Naive thymus-derived CD8-positive, alpha-beta T cell (primary cell): Measurements from ENCODE around the gene NENF. TPM values are rescaled to one million over a fixed set of nuclear protein-coding genes. Genes with fewer than 3 reads are reported as not detected.

ENCODE experiments used
- ATAC-seq, 2 donors: fragments of 150-1000 bp; cut with Tn5 transposase in 1 of 2; sonication (Bioruptor Pico), chemical (Tn5 transposase) in 1 of 2; 1 replicate in 1 of 2; 2 replicates in 1 of 2; pipeline ENCODE4 v1.10.0; 2021; ENCODE audit warnings: mild to moderate bottlenecking in 2 of 2, moderate library complexity in 2 of 2
- POLR2A ChIA-PET: fragments of 350-600 bp; sonication (Branson Sonifier 250); formaldehyde crosslinking; loops from one replicate; lab custom pipeline; 2021; ENCODE audit warnings: antibody characterized with exemption; lab: Charles Lee
- DNase-seq, 10 donors: peaks; one replicate each; pipeline versions ENCODE4 v3.0.0 to v3.0.0-alpha.2; 2020 to 2022
- H3K27ac Mint-ChIP-seq, 10 donors: one replicate each; pipeline ENCODE4 v1.8.0; 2020 to 2022; ENCODE audit warnings: mild to moderate bottlenecking in 10 of 10, mixed read lengths in 10 of 10, moderate library complexity in 4 of 10, inconsistent platforms in 1 of 10
- H3K27me3 Mint-ChIP-seq, 5 donors: one replicate each; pipeline ENCODE4 v1.8.0; 2021 to 2022; ENCODE audit warnings: mixed read lengths in 5 of 5
- H3K36me3 Mint-ChIP-seq, 3 donors: one replicate each; pipeline ENCODE4 v1.8.0; 2020 to 2022; ENCODE audit warnings: mixed read lengths in 3 of 3, mild to moderate bottlenecking in 2 of 3, inconsistent platforms in 1 of 3
- H3K4me1 Mint-ChIP-seq, 4 donors: one replicate each; pipeline ENCODE4 v1.8.0; 2021 to 2022; ENCODE audit warnings: mixed read lengths in 4 of 4
- H3K4me3 Mint-ChIP-seq, 10 donors: one replicate each; pipeline ENCODE4 v1.8.0; 2020 to 2022; ENCODE audit warnings: mild to moderate bottlenecking in 10 of 10, mixed read lengths in 10 of 10, moderate library complexity in 6 of 10, inconsistent platforms in 1 of 10
- H3K9me3 Mint-ChIP-seq, 9 donors: one replicate each; pipeline ENCODE4 v1.8.0; 2020 to 2022; ENCODE audit warnings: mixed read lengths in 9 of 9, mild to moderate bottlenecking in 3 of 9, inconsistent platforms in 1 of 9, moderate library complexity in 1 of 9
- polyA plus RNA-seq, 3 donors: library from polyadenylated mRNA; unstranded; fragments of 300-500 nt; fragmentation: Illumina TruSeq; gene quantifications; one replicate each; pipeline ENCODE4 v1.2.3, GENCODE V29; 2021
- total RNA-seq, 8 experiments: library from RNA in 2 of 8; stranded (reverse) in 2 of 8; gene quantifications; one replicate each; pipeline ENCODE4 v1.2.3 and lab custom pipeline; 2021 to 2026

Gene NENF
- total and polyA plus RNA-seq, 5 experiments from 2014 or later, result 21.5 to 68.0 (median 35.9) TPM

GRCh38 chr1:212412374-212412773 lies 20.3 kb upstream of the NENF start:
- POLR2A ChIA-PET, result no interaction called here
- ATAC-seq (no peak), DNase-seq (no peak)
- H3K36me3 Mint-ChIP-seq, result peaks cover 10 to 43% (median 23%) of the 10 kb centered on the region in 3 donors
- H3K27ac Mint-ChIP-seq, result no peak overlapping the region
- no peaks in the 10 kb centered on the region for H3K27me3 Mint-ChIP-seq
- peaks cover 30 to 51% (median 48%) of the 10 kb centered on the region in 4 donors for H3K4me1 Mint-ChIP-seq
- no peaks in the 10 kb centered on the region for H3K9me3 Mint-ChIP-seq
- peak overlapping the region in 6 of 10 donors; percentile 41 to 100 (median 96) for H3K4me3 Mint-ChIP-seq

DNA sequence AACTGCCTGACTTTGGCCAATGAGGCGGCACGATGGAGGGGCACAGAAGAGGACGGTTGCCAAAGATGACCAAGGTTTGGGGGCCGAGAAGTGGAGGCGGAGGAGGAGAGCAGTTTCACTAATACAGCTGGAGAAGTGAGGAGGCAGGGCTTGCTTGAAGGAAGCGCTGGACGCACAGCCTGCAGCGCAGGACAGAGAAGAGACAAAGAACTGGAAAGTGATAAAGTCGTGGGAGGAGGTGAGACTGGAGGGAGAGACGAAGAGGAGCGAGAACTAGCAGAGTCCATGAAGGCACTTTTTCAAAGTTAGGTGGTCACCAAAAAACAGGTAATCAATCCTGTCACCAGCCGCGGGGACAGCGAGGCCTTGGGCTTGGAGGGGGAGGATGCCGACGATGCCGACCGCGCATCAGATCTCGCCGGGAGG lies 18.8 kb upstream of the NENF start:
- peak overlapping the region; percentile 68 to 96 (median 88) for H3K27ac Mint-ChIP-seq
- ATAC-seq (no peak), DNase-seq (no peak)
- peaks cover 31 to 51% (median 48%) of the 10 kb centered on the region in 4 donors for H3K4me1 Mint-ChIP-seq
- H3K4me3 Mint-ChIP-seq, result peak overlapping the region; percentile 83 to 100 (median 98)
- POLR2A ChIA-PET, result interaction anchor here (1.2 to 1.3 kb wide), 2 partner anchors 43 to 128 kb away, joined by 3 to 12 read pairs; partner anchors contain the start of gene PPP2R5A
- no peaks in the 10 kb centered on the region for H3K9me3 Mint-ChIP-seq
- H3K27me3 Mint-ChIP-seq, result no peaks in the 10 kb centered on the region
- peaks cover 10 to 30% (median 15%) of the 10 kb centered on the region in 3 donors for H3K36me3 Mint-ChIP-seq

- H3K4me3 Mint-ChIP-seq, result peak within 1 kb of the TSS; percentile 83 to 100 (median 98)
- POLR2A ChIA-PET, result interaction anchor here (1.2 to 1.3 kb wide), 2 partner anchors 42 to 128 kb away, joined by 3 to 12 read pairs; partner anchors contain the start of gene PPP2R5A
- H3K27me3 Mint-ChIP-seq, result no peaks in the 10 kb centered on the region
- DNase-seq (peak; percentile 80 to 95 (median 88)), ATAC-seq (peak; percentile 92 to 93)
- peaks cover 4 to 23% (median 11%) of the 10 kb centered on the region in 3 donors for H3K36me3 Mint-ChIP-seq
- no peaks in the 10 kb centered on the region for H3K9me3 Mint-ChIP-seq
- peak within 1 kb of the TSS; percentile 76 to 96 (median 95) for H3K27ac Mint-ChIP-seq
- peaks cover 26 to 51% (median 48%) of the 10 kb centered on the region in 4 donors for H3K4me1 Mint-ChIP-seq
Observed at GRCh38 chr1:212414328-212415106, 18.2 kb upstream of the NENF start, which contains the start of gene PACC1. Gene PACC1 (minus strand): TSS chr1:212414886. CDS start chr1:212414757, 129 bp downstream.

- peaks cover 23 to 51% (median 47%) of the 10 kb centered on the region in 4 donors for H3K4me1 Mint-ChIP-seq
- POLR2A ChIA-PET, result interaction anchor here (1.2 to 1.3 kb wide), 2 partner anchors 41 to 129 kb away, joined by 3 to 12 read pairs; partner anchors contain the start of gene PPP2R5A
- ATAC-seq (no peak), DNase-seq (peak in 3 of 10 donors; percentile 2 to 11 (median 11))
- no peaks in the 10 kb centered on the region for H3K9me3 Mint-ChIP-seq
- H3K27ac Mint-ChIP-seq, result peak overlapping the region; percentile 68 to 96 (median 95)
- H3K36me3 Mint-ChIP-seq, result peaks cover 0 to 16% (median 5%) of the 10 kb centered on the region in 3 donors
- H3K27me3 Mint-ChIP-seq, result no peaks in the 10 kb centered on the region
- peak overlapping the region; percentile 83 to 100 (median 98) for H3K4me3 Mint-ChIP-seq
Observed at GRCh38 chr1:212415107-212415841, 17.4 kb upstream of the NENF start.

GRCh38 chr1:212421165-212421564 lies 11.6 kb upstream of the NENF start:
- ATAC-seq, result no peak
- H3K27me3 Mint-ChIP-seq, result peaks cover 0 to 10% (median 2%) of the 10 kb centered on the region in 5 donors
- no peaks in the 10 kb centered on the region for H3K9me3 Mint-ChIP-seq

GRCh38 chr1:212423879-212424278 lies 8.8 kb upstream of the NENF start:
- POLR2A ChIA-PET, result no interaction called here
- Mint-ChIP-seq H3K9me3 (no peaks in the 10 kb centered on the region), H3K4me1 (no peaks in the 10 kb centered on the region), H3K27ac (no peak overlapping the region), H3K4me3 (no peak overlapping the region), H3K27me3 (peaks cover 0 to 10% (median 3%) of the 10 kb centered on the region in 5 donors), H3K36me3 (no peaks in the 10 kb centered on the region)
- no peak for ATAC-seq
- no peak for DNase-seq

More at GRCh38 chr1:212421165-212421564, 11.6 kb upstream of the NENF start:
- POLR2A ChIA-PET, result no interaction called here
- no peak for DNase-seq
- H3K4me1 Mint-ChIP-seq, result peaks cover 0 to 5% (median under 1%) of the 10 kb centered on the region in 4 donors
- H3K4me3 Mint-ChIP-seq, result no peak overlapping the region
- no peak overlapping the region for H3K27ac Mint-ChIP-seq
- H3K36me3 Mint-ChIP-seq, result no peaks in the 10 kb centered on the region

DNA sequence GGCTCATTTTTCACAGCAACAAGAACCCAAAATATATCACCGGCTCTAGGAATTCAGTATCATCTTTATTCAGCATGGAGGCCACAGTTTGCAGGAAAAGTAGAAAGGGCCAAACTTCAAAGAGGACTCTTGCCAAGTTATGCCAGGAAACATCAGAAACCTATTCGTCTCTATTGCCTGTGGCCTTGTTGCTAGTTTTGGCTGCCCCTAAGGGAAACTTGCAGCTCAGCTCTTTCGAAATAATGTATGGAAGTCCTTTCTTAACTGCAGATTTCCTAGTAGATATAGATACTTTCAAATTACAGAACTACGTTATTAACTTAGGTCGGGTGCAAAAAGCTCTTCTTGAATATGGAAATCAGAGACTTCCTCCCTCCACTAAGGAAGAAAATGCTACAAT lies 4.2 kb upstream of the NENF start:
- no peak overlapping the region for H3K27ac Mint-ChIP-seq
- POLR2A ChIA-PET, result no interaction called here
- no peaks in the 10 kb centered on the region for H3K9me3 Mint-ChIP-seq
- H3K27me3 Mint-ChIP-seq, result peaks cover 0 to 7% (median 2%) of the 10 kb centered on the region in 5 donors
- ATAC-seq (no peak), DNase-seq (no peak)
- H3K4me1 Mint-ChIP-seq, result peaks cover 6 to 12% (median 10%) of the 10 kb centered on the region in 4 donors
- H3K4me3 Mint-ChIP-seq, result no peak overlapping the region
- H3K36me3 Mint-ChIP-seq, result no peaks in the 10 kb centered on the region

DNA sequence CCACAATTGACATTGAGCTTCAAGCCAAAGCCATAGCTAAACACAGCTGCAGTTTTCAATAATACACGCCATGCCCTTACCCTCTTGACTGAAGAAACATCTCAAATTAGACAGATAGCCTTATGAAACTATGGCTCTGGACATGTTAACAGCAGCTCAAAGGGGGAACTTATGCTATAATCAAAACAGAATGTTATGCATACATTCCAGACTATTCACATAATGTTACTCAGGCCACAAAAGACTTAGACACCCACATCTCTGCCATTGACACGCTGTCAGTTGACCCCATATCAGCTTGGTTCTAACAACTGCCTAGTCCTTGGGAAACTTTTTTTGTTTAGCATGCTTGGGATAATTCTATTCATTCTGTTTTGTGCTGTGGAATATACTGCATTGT lies 2.3 kb upstream of the NENF start:
- Mint-ChIP-seq H3K4me3 (no peak overlapping the region), H3K27ac (no peak overlapping the region), H3K9me3 (no peaks in the 10 kb centered on the region), H3K4me1 (peaks cover 11 to 26% (median 21%) of the 10 kb centered on the region in 4 donors), H3K36me3 (no peaks in the 10 kb centered on the region), H3K27me3 (peaks cover 0 to 2% (median 0%) of the 10 kb centered on the region in 5 donors)
- DNase-seq, result no peak
- no peak for ATAC-seq
- POLR2A ChIA-PET, result no interaction called here

- POLR2A ChIA-PET, result no interaction called here
- Mint-ChIP-seq H3K4me1 (peaks cover 11 to 26% (median 22%) of the 10 kb centered on the region in 4 donors), H3K27ac (no peak overlapping the region), H3K36me3 (no peaks in the 10 kb centered on the region), H3K27me3 (peaks cover 0 to 2% (median 0%) of the 10 kb centered on the region in 5 donors), H3K4me3 (peak overlapping the region in 1 of 10 donors; percentile 59), H3K9me3 (no peaks in the 10 kb centered on the region)
- ATAC-seq (no peak), DNase-seq (no peak)
Observed at GRCh38 chr1:212430955-212431394, 1.7 kb upstream of the NENF start.

DNA sequence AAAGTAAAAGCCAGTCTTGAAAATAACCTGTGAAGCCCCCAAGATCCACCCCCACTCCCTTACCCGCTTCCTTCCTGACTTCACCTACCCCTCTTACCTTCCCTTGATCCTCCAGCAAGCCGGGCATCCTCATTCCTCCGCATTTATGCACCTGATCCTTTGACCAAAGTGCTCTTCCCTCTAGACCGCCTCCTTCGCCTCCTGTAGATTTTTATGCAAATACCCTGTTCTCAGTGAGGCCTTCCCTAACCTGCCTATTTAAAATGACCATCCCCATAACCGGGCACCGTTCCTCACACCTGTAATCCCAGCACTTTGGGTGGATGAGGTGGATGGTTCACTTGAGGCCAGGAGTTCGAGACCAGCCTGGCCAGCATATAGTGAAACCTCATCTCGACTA lies 1.1 kb upstream of the NENF start:
- POLR2A ChIA-PET, result interaction anchor here (2.1 kb wide), 1 partner anchor 145 kb away, joined by 12 read pairs; the partner anchor contains the start of gene PPP2R5A
- Mint-ChIP-seq H3K9me3 (no peaks in the 10 kb centered on the region), H3K27me3 (peaks cover 0 to 2% (median 0%) of the 10 kb centered on the region in 5 donors), H3K36me3 (no peaks in the 10 kb centered on the region), H3K4me3 (peak overlapping the region in 6 of 10 donors; percentile 11 to 60 (median 50)), H3K4me1 (peaks cover 11 to 28% (median 23%) of the 10 kb centered on the region in 4 donors), H3K27ac (peak overlapping the region in 3 of 10 donors; percentile 23 to 68 (median 49))
- ATAC-seq, result no peak
- DNase-seq, result no peak

GRCh38 chr1:212432272-212432660 lies 454 bp upstream of the NENF start:
- Mint-ChIP-seq H3K9me3 (no peaks in the 10 kb centered on the region), H3K27ac (peak overlapping the region in 6 of 10 donors; percentile 1 to 86 (median 70)), H3K36me3 (no peaks in the 10 kb centered on the region), H3K27me3 (peaks cover 0 to 2% (median 0%) of the 10 kb centered on the region in 5 donors), H3K4me1 (peaks cover 12 to 30% (median 24%) of the 10 kb centered on the region in 4 donors), H3K4me3 (peak overlapping the region; percentile 60 to 85 (median 76))
- POLR2A ChIA-PET, result interaction anchor here (2.1 kb wide), 1 partner anchor 146 kb away, joined by 12 read pairs; the partner anchor contains the start of gene PPP2R5A
- ATAC-seq (no peak), DNase-seq (no peak)
